Heart left ventricle (tissue), 13 donors: ENCODE measurements around the gene STEAP1B.

ENCODE experiments used
- POLR2A ChIP-seq, 2 donors: fragments of 450-650 bp; IDR thresholded peaks; one replicate each; pipeline ENCODE4 v1.6.1; 2017; ENCODE audit warnings: antibody characterized with exemption in 2 of 2, mild to moderate bottlenecking in 2 of 2, moderate library complexity in 2 of 2
- TF ChIP-seq, protein P1 (sequence below), 12 donors: fragments of 200-600 bp; sonication (generic) in 4 of 12; IDR thresholded peaks; one replicate each; pipeline versions ENCODE4 v1.5.0 to v1.8.0; 2018 to 2022; ENCODE audit warnings: antibody characterized with exemption in 12 of 12, mild to moderate bottlenecking in 5 of 12
- donor health status: ischemic (EF 13 %, LVEDD 7.1; RV severe dilation, severe dysfunction).
- donor health status: DM: no; HTN: yes; CAD: no.
- donor health status: DM: no; HTN: no; CAD: no.
- donor health status: ischemic (EF 25% LVEDD 6.9; RV normal size, moderate dysfunction).
- donor health status: ischemic (EF 25% LVEDD 5.7; RV mildly dilated, moderate dysfunction).
- donor health status: ischemic (EF 35%, LVEDD 5.7; RV mildly dilated, moderate dysfunction).
- donor health status: nonischemic (EF 11% LVEDD 7.7; RV severe dilation, severe dysfunction).
- donor health status: DM: yes; HTN: yes; CAD: no.
- donor health status: PGD.
- donor health status: ischemic (EF 29% LVEDD 5.4; RV normal size, mild dysfunction).
- donor health status: nonischemic (EF 23%, LVEDD 6.1; RV moderate dilation, normal function).

DNA sequence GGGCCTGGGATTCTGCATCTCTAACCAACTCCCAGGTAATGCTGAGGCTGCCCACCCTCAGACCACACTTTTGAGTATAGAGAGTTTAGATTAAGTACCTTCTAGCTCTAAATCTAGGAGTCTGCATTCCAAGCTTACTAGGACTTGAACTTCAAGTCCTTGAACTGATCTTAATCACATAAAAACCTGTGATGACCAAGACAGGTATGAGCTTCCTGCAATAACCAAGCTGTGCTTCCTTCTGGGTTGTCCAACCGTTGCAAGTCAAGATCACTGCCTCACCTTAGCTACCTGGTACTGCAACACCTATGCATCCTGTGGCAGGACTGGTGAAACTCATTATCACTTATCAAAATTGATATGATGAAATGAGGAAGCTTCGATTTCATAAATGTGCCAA lies 110.1 kb downstream of the STEAP1B start:
- TF ChIP-seq, protein P1, sequence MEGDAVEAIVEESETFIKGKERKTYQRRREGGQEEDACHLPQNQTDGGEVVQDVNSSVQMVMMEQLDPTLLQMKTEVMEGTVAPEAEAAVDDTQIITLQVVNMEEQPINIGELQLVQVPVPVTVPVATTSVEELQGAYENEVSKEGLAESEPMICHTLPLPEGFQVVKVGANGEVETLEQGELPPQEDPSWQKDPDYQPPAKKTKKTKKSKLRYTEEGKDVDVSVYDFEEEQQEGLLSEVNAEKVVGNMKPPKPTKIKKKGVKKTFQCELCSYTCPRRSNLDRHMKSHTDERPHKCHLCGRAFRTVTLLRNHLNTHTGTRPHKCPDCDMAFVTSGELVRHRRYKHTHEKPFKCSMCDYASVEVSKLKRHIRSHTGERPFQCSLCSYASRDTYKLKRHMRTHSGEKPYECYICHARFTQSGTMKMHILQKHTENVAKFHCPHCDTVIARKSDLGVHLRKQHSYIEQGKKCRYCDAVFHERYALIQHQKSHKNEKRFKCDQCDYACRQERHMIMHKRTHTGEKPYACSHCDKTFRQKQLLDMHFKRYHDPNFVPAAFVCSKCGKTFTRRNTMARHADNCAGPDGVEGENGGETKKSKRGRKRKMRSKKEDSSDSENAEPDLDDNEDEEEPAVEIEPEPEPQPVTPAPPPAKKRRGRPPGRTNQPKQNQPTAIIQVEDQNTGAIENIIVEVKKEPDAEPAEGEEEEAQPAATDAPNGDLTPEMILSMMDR (IDR thresholded peaks at IDR 0.05): no peak
- TF ChIP-seq POLR2A (IDR thresholded peaks at IDR 0.05): no peak
